Regular cardiac myocyte (primary cell): ENCODE results near the gene TUT4. TPM values are rescaled to one million over a fixed set of nuclear protein-coding genes. Genes with fewer than 3 reads are reported as not detected.

ENCODE experiments used
- total RNA-seq: library from RNA; depleted of rRNA; stranded (reverse); fragments of >200 nt; gene quantifications from 2 replicates; pipeline ENCODE4 v1.2.3, GENCODE V29; 2014

The TUT4 gene, protein sequence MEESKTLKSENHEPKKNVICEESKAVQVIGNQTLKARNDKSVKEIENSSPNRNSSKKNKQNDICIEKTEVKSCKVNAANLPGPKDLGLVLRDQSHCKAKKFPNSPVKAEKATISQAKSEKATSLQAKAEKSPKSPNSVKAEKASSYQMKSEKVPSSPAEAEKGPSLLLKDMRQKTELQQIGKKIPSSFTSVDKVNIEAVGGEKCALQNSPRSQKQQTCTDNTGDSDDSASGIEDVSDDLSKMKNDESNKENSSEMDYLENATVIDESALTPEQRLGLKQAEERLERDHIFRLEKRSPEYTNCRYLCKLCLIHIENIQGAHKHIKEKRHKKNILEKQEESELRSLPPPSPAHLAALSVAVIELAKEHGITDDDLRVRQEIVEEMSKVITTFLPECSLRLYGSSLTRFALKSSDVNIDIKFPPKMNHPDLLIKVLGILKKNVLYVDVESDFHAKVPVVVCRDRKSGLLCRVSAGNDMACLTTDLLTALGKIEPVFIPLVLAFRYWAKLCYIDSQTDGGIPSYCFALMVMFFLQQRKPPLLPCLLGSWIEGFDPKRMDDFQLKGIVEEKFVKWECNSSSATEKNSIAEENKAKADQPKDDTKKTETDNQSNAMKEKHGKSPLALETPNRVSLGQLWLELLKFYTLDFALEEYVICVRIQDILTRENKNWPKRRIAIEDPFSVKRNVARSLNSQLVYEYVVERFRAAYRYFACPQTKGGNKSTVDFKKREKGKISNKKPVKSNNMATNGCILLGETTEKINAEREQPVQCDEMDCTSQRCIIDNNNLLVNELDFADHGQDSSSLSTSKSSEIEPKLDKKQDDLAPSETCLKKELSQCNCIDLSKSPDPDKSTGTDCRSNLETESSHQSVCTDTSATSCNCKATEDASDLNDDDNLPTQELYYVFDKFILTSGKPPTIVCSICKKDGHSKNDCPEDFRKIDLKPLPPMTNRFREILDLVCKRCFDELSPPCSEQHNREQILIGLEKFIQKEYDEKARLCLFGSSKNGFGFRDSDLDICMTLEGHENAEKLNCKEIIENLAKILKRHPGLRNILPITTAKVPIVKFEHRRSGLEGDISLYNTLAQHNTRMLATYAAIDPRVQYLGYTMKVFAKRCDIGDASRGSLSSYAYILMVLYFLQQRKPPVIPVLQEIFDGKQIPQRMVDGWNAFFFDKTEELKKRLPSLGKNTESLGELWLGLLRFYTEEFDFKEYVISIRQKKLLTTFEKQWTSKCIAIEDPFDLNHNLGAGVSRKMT (N-terminal part only)
- 15.3 and 23.1 TPM in 2 replicates for total RNA-seq

DNA sequence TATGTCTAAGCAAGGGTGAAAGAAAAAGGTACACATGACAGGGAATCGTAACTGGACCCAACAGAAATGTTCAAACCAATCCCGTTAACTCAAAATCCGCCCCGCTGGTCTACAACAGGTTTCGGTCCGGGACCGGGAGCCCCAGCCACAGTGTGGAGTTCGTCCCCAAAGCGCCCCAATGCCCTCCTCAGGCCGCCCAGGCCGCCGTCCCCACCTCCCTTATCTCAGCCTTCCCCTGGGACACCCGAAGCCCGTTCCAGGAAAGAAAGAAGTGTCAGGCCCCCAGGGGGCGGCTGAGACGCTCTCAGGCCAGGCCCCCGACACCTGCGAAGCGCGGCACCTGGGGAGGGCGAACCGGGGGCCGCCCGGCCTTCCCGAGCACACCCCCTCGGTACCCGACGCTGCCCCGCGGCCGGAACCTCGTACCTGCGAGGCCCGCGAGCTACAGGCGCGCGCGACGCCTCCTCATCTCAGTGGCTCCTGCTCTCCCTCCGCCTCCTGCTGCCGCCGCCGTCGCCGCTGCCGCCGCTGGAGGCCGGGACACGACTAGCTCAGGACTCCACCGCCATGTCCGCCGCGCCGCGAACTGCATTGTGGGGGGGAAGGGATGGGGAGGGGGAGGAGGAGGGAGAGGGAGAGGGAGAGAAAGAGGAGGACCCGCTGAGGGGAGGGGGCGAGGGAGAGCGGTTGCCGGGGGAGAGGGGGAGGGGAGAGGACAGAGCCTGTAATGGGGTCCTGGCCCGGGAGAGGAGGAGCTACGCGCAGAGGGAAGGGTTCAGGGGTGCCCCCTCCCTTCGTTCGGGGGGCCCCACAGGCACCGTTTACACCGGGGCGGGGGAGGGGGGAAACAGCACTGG lies at the start of gene TUT4:
Gene TUT4 (minus strand): TSS at position 588 of the 857 bp plus-strand sequence. CDS start 26,812 bp downstream, outside the sequence.

GRCh38 chr1:52601991-52602855 lies 49.3 kb upstream of the TUT4 start, which contains the start of gene GPX7:
TSS of gene GPX7 (plus strand) at chr1:52602371. CDS start at chr1:52602410, 39 bp downstream.

DNA sequence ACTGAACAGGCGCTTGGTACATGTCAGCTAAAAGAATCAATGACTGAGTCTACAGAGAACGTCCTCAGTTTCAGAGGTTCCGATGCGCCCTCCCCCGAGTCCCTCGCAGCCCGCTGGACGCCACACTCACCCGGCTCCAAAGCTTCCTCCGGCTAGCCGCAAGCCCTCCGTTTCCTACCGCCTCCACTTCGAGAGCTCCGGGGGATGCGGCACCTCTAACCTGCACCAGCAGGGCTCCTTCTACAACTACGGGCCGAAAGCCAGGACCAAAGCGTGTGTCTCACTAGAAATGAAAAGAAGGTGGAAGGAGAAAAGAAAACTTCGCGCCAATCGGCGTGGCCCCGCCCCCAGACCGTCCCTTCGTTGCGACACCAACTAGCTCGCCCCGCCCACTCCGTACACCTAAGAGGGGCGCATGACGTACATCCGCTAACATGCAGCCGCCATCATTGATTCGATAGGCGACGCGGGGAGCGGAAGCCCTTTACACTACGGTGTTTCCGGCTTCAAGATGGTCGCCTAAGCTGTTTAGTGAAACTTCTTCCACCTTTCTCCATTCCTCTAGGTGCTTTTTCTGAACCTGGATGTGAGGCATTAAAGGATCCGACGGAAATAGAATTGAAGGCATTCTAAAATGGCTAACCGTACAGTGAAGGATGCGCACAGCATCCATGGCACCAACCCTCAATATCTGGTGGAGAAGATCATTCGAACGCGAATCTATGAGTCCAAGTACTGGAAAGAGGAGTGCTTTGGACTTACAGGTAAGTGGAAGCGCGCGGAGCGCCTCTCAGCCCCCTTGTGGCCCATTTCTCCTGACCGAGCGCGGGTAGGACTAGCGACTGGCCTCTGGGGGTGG lies 148.5 kb downstream of the TUT4 start, which contains the start of the genes ORC1 and PRPF38A:
Gene ORC1 (minus strand): TSS at position 308 of the 859 bp plus-strand sequence. CDS start 2,200 bp downstream, outside the sequence.
Gene PRPF38A (plus strand): TSS at position 487 of the 859 bp plus-strand sequence. CDS start 148 bp downstream, at position 635.

Other genes with a start within 250 kb of the TUT4 start
- gene CC2D1B, start 186.9 kb downstream of the TUT4 start, total RNA-seq = 32.1 and 32.6 TPM in 2 replicates
- gene ORC1, start 148.7 kb downstream of the TUT4 start, total RNA-seq = 0.56 and 10.5 TPM in 2 replicates
- 9.9 and 15.0 TPM in 2 replicates for gene PRPF38A, start 148.5 kb downstream of the TUT4 start, total RNA-seq
- 11.3 and 30.4 TPM in 2 replicates for gene GPX7, start 49.3 kb upstream of the TUT4 start, total RNA-seq
- gene SHISAL2A, start 80.1 kb upstream of the TUT4 start, total RNA-seq = under 0.01 TPM in 1 of 2 replicates, not detected in the other
- 11.8 and 18.0 TPM in 2 replicates for gene COA7, start 145.3 kb upstream of the TUT4 start, total RNA-seq
- 36.8 and 51.6 TPM in 2 replicates for gene ZYG11B, start 173.4 kb upstream of the TUT4 start, total RNA-seq